AG08396 (cell line): ENCODE measurements around the gene CCDC82.

ENCODE experiments used
- DNase-seq: peaks from one replicate; pipeline ENCODE4 v3.0.0; 2012; ENCODE audit warnings: low spot score, mixed read lengths

Gene CCDC82

DNA sequence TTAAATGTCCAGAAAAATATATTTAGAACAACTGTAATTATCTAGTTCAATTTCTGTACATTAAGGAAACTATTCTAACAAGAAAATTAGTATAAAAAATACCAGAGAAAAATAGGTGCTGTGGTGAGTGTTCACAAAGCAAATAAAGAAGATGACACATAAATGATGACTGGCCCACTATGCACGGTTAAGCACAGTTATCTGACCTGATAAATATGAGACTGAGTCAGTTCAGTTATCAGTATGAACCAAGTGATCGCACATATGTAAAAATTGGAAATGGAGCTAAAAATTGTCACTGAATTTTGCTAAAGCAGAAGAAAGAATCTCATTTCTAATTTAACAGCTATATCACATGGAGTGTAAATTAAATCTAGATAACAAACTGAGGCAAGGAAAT lies 27.9 kb downstream of the CCDC82 start:
- DNase-seq = no peak

DNA sequence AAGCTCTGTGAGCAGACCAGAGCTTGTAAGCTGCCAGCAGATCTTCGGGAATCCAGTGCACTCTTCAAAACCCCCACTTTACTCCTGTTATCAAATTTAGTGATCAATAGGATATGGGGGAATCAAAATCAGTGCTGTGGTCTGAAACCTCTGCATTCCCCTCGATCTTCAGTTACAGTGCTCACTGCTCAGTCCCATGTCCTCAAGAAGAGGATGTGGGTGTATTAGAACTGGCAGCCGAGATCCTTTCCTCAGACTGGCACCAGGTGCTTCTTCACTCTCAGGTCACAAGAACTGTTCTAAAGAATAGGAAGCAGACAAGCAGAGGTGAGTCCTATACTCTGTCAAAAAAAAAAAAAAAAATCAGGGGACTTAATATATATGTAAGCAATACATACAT lies 31.4 kb downstream of the CCDC82 start:
- no peak for DNase-seq

DNA sequence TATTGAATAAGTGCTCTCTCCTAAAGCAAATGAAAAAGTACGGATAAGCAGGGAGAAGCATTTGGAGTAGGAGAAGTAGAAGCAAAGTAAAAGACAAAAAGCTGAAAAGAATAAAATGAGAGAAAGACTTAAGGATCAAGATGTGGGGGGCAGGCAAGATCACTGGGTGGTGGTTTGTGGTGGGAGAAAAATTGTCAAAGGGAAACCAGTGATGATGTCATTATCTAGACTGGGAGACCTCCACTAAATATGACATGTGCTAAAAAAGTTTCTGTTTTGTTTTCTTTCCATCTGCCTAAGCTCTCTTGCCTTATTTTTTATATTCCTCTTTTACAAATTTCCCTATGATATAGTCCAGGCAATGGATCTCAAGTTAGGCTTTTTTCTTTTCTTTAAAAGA lies 31.9 kb downstream of the CCDC82 start:
- no peak for DNase-seq

DNA sequence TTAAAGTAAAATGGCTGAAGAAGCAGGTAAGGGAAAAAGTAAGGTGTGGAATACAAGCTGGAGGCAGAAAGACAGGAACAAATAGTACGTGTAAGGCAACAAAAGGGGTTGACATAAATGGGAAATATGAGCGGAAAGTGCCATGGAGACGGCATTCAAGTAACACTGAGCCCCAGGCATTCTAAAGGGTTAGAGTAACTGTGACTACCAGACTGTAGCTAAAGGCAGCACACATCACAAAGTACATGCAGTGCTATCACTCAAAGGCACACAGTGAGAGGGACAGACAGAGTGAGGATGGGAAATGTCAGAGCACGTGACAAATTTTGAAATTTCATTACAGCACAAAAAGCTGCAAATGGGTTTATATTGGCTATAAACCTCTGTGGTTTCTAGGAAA lies 32.9 kb downstream of the CCDC82 start:
- no peak for DNase-seq

DNA sequence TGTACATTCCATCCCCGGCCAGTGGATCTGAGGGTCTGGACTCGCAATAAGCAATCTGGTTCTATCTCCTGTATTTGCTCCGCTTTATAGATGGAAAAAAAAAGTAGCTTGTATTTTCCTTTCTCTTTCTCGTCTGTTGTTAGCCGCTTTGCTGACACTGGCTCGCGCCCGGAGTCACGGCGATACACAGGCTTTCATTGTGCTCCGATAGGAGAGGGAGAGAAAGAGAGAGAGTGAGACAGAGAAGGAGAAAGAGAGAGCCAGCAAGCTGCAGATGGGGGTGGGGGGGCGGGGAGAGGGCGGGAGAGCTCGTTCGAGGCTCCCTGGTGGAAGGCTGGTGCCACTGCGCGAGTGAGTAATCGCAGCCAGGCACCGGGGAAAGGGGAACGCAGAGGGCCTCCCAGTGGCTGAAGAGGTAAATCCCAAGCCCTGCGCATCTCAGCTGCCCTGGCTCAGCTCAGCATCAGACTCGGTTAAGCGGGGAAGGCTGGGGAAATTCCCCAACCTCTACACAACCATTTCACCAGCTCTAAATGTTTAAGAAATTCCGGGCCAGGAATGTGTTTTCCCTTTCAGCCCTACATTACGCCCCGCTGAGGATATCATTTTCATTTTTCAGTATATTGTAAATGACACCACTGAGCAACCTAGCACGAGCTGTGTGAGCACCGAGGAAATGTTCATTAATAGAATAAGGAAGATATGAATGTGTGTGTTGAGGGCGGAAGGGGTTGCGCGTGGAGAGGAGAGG lies 46.6 kb downstream of the CCDC82 start, which contains the start of gene MAML2:
Gene MAML2 (minus strand): TSS at position 235 of the 751 bp plus-strand sequence. CDS start 1,300 bp downstream, outside the sequence.
- peak; percentile 93 for DNase-seq

DNA sequence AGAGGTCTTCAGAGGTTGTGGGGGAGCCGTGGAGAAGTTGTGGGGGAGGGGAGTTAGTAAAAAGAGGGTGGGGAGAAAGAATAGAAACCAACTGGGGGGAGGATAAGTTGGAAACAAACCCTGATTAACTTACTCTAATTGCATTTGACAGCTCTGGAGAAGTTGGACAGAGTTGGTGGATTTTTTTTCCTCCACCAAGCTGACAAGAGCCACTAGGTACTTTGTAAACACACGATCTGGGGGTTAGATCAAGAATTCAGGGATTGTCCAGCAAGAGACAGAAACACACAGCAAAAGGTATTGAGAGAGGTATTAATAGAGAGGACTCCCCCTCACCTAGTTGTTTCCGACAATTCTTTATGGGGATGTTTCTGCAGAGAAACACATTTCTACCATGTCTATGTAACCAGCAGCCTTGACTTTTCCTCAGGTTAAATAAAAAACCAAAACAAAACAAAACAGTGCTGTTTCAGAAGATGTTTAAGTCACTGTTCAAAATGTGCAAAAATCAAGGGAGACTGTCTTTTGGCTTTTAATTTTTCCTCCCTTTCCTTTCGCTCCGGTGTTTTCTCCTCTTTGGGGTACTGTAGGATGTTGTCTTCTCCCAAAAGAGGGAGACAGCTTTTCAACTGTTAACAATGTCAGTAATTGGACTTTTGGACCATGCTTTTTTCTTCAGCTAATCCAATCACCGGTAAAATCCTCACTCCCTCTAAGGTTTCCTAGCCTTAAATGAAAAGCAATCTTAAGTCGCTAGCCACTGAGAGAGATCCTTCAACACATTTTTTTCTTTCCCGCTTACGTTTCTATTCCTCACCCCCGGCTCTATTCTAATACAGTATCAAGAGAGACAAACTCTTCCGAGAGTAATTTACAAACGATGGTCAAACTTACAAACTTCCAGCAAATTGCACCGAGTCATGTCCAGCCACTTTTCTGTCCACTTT lies 47.4 kb downstream of the CCDC82 start:
- DNase-seq = no peak

DNA sequence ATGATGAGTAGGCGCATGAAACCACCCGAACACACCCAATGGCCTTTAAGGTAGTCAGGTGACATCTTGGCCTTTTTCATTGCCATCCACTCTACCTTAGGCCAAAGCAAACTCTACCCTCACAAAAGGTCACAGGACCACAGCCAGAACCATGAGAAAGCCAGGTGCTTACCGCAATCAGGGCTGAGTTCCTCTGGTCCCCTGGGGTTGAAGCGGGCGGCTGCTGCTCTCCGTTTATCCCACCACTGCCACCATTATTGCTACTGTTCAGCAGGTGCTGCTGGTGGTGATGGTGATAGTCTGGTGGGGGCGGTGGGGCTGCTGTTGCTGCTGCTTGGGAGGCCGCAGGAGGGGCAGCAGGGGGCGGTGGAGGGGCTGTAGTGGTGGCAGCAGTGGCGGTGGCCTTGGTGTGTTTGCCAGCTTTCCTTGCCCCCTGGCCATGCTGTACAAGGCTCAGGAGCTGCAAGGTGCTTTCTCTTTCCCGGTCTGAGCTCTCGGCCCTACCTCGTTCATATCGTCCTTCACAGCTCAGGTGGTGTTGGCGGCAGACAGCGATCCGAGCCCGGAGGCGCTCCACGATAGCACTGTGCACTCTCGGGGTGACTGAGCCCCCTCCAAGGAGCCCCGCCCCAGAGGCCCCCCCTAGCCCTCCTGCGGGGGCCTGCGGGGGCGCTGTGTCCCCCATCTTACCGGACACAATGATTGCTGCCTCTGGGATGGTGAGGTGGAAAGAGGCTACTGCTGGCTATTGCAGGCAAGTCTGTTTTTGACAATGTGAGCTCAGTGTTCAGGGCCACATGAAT lies 48.3 kb downstream of the CCDC82 start:
- peak; percentile 55 for DNase-seq

DNA sequence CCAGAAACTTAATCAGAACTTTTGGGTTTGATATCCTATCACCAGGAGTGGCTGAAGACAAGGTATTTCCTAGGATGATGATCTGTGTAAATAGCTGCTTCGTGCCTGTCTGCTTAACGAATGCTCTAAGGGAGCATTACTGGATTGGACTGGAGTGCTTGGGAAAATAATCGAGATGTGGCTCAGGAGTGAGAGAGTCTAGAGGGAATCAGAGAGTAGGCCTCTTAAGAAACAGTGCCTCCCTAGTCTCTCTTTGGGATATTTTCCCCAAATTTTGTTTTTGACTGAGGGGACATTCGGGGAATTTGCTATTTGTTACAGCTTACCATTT lies 49.2 kb downstream of the CCDC82 start:
- peak; percentile 30 for DNase-seq

DNA sequence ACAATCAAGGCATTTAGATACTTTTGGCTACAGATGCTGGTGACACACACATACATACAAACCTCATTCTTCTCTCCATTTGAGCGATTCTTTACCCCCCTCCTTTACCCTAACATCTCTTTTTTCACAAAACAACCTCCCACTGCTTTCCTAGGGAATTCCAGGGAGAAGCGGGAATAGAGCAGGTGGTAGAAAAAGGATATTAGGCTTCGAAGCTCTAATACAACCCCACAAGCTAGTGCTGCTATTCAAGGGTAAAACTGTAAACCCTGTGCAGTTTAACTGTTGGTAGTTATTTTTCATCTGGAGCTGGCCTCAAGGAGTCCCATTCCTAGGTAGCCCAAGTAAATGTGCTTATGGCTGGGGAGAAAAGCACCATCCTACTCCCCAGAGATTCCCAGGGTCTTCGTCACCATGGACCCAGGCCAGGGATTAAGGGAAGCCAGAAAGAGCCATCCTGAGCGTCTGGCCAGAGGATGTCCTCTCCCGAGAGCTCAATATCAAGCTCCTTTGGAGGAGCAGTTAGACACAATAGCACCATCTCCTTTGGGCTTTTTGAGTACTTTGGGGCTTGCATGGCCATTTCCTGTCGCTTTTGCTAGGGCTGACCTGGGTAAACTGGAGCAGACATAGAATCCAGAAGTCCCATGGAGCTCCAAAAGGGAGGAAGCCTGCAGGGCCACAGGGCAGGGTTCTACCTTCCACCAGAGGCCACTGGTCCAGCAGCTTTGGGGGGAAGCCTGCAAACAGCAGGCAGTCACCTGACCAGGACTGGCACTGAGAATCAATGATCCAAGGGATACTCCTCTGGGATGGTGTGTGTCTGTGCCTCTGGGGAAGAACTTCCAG lies 49.8 kb downstream of the CCDC82 start:
- DNase-seq = peak; percentile 33

DNA sequence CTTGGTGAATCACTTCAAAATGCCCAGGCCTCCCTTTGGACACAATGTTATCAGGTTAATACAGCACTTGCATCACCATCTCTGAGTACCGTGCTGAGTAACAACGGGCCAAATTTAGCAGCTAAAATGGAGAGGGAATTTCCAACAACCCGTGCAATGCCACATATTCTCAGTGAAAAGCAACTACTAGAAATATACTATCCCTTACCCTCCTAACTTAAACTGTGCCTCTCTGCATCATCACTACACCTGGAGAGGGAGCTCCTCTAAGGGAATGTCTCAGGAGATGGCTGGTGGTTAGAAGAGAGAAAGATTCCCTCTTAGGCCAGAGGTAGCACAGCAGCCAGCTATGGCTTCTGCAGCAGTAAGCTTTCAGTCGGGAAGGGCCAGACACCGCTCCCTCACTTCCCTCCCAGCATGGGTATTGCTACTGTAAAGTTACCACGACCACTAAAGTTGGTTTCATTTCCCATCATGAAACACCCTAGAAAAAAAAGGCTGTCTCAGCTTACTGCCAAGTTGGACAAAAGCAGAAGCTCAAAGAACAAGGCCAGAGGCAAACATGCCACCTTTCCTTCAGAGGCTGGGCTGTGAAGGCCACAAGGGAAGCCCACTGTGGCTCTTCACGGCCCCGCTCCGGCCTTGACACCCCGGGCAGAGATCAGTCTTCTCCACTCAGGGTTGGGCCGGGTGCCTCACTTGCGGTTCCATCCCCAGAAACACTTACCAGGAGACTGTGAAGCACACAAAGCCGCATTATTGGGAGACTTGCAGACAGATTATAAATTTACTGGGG lies 50.6 kb downstream of the CCDC82 start:
- no peak for DNase-seq

DNA sequence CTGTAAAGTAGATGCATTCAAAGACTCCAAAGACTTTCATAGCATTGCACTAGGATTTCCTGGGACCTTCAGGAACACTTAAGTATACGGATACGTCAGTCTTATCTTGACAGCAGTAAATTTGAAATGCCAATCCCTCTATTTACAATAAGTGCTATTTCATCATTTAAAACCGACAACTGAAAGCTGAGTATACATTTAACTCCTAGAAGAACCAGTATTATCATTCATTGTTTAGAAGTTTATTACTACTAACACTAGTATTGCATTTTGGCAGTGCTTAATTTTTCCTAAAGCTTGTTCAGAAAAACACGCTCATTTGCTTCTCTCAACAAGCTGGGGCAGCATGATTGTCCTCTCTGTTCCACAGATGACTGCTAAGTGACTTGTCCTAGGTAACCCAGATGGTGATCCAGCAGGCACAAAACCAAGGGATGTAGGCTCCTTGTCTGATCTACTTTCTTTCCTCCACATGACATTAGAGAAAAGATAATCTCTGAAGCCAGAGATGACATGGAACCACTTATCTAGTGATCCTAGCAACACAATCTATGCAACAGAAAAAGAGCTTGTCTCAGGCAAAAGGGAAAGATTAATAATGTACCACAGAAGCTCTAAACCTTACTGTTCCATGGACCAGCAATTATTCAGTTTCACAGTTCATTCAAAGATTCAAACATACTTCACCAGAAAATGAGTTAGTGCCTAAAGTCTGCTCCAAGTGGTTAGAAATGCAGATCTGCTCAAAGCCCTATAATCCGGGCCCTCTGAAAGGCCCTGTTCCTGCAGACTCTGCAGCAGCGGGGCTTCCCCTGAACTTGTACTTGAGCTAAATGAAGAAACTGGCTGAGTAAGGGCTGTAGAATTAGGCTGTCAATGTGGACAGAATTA lies 51.9 kb downstream of the CCDC82 start:
- no peak for DNase-seq

DNA sequence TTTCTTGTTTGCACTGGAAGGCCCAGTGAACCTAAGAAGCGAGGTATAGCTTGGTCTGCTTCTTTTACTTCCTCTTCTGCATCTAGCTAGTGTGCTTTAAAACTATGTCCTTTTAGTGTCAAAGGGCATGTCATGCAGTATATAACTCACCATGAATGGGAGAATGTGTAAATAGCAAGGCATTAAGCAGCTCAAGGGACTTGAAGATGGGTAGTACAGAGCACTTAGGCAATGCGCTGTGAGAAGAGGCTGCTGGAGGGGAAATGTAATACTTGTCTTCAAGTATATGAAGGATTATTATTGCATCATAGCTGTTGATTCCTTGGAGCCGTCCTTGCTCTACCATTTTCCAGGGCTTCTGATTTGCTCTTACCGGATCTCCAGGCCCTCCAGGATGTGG lies 54.3 kb downstream of the CCDC82 start:
- DNase-seq = no peak

DNA sequence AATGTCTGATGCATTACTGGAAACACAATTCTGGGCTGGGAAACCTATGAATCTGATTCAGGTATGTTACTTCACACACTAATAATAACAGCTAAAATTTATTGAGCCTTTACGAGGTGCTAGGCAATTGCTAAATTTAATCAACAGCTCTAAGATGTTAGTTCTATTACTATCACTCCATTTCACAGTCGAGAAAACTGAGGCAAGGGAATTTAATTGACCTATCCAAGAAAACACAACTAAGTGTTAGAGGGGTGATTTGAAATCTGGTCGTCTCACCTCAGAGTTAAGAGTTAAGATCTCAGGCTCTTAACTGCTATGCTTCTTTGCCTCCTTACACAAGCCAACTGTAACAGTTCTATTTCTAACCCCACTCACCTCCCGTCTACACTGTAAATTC lies 55.5 kb downstream of the CCDC82 start:
- DNase-seq = no peak

DNA sequence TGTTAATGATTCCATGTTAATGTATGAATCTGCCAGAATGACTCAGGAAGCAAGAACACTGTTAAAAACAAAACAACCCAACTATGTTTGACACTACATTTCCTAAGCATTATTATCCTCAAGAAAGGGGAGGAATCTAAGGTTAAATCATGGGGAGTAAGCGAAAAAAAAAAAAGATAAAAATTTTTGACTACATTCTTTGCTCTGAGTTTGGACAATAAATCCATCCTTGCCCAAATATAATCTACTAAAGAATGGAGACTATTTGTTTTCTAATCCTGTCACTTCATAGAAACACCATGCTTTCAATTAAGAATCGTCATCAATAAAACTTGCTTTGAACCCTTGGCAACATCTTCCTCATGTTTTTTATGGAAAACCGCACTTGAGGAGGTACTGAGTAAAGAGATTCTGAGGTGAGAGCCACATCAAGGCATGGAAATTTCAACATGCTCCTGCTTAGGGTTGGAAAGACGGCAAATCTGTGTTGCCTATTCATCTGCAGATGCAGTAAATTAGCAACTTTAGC lies 56.5 kb downstream of the CCDC82 start:
- no peak for DNase-seq

DNA sequence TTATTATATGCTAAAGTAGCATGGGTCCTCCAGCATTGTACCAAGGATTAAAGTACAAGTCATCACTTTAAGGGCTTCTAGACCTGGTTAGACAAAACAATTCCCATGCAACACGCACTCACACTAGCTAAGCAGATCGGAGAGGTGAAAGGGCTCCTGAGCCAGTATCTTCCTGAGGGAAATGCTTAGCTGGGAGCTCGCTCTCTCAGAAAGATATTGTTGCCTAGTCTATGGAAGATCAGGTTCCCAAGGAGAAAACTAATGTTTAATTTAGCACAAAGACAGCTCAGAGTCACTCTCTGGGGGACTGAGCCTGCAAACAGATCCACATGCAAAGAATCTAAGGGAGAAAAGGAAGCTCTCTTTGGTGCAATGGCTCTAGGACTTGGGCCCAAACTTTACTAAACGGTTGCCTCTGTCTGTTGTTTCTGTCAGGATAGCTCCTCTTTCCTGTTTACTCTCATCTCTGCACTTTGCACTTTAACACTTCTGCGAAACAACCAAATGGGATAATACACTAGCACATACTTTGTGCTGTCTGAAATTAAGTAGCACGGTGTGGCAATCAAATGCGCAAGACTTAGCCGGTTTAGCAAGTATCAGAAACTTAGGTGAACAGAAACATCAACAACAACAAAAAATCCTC lies 57.5 kb downstream of the CCDC82 start:
- DNase-seq = no peak

DNA sequence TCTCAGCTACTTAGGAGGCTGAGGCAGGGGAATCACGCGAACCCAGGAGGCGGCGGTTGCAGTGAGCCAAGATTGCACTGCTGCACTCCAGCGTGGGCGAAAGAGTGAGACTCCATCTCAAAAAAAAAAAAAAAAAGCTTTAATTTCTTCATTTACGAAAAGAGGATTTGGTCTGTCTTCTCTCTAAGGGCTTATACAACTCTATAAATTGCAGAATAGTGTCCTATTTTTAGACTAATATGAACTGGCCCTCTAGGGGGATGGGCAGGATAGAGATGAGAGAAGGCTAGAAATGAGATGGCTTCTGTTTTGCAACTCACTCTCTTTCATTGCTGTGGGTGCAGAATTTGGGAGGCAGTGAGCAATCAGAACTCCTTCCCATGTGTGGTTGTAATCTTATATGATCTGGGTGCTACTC lies 58.0 kb downstream of the CCDC82 start:
- DNase-seq = no peak

DNA sequence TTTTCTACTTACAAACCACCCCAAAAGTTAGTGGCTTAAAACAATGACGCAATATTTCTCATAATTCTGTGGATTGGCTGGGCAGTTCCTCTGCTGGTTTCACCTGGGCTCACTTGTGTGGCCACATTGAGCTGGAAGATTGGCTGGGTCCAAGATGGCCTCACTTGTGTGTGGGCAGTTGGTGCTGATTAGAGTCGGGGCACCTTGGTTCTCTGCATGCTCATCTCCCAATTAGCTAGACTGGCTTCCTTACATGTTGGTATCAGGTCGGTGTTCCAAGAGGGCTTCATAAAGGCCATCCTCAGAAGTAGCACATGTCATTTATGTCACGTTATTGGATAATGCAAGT lies 59.2 kb downstream of the CCDC82 start:
- DNase-seq = no peak

DNA sequence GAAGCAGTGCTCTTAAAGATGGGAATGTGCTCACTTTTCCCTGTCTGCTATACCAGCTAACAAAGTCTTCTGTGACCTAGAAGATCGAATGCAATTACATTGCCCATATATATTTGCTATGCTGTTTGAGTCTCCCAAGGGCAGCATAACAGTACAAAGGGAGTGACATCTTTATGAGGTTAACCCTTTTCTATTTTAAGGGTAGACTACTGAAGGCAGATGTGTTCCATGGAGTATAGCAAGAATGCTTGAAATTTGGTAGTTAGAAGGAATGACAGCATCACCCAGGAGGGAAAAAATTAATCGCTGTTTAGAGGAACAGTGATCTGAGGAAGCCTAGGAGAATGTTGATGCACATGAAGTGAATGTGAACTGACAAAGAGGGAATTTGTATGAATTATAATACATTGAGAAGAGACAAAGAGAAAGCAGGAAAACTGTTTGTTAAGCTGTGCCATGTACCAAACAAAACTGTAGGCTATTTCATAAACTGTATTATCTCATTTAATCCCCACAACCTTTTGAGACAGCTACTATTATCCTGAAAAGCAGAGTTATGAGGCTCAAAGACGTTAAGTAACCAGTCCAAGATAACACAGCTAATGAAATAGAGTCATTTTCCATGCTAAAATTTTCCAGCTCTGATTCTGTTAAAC lies 59.7 kb downstream of the CCDC82 start:
- no peak for DNase-seq
